KG1 (cell line): Measurements from ENCODE around the gene NELFA.
"Not testable (repeated sequence)": the region's sequence is repeated elsewhere in the genome, so short reads cannot be mapped to it uniquely, and the experiment has no call there.

Experiments used
- DNase-seq: peaks from one replicate; lab custom pipeline; 2025; lab: John Stamatoyannopoulos, UW

The NELFA gene

DNA sequence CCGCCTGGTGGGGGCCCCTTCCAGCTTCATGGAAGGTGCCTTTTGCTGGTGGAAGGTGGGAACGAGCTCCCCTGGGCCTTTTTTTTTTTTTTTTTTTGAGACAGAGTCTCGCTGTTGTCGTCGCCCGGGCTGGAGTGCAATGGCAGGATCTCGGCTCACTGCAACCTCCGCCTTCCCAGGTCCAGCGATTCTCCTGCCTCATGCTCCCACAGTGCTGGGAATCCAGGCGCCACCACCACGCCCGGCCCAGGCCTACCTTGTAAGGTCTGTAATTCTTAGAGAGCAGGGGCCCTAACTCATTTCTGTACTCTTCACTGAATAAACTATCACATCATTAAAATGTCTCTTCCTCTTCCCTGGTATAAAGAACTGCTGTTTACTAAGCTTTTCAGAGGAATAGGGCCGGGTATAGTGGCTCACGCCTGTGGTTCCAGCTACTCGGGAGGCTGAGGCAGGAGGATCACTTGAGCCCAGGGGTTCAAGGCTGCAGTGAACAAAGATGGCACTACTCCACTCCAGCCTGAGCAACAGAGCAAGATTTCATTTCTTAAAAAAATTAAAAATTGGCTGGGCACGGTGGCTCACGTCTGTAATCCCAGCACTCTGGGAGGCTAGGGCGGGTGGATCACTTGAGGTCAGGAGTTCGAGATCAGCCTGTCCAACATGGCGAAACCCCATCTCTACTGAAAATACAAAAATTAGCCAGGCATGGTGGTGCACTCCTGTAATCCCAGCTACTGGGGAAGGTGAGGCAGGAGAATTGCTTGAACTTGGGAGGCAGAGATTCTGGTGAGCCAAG is 14.9 kb downstream of the NELFA start:
- DNase-seq: not testable (repeated sequence)

DNA sequence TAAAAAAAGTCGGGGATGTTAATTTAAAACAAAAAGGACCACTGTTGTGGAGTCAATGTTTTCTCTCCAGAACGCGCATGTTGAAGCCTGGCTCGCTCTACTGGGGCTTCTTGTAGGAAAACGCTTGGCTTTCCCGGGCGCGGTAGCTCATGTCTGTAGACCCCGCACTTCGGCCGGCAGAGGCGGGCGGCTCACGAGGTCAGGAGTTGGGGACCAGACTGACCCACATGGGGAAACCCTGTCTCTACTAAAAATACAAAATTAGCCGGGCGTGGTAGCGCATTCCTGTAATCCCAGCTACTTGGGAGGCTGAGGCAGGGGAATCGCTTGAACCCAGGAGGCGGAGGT is 15.6 kb downstream of the NELFA start:
- no peak for DNase-seq

GRCh38 chr4:1992468-1993168 is 16.2 kb downstream of the NELFA start:
- no peak for DNase-seq

DNA sequence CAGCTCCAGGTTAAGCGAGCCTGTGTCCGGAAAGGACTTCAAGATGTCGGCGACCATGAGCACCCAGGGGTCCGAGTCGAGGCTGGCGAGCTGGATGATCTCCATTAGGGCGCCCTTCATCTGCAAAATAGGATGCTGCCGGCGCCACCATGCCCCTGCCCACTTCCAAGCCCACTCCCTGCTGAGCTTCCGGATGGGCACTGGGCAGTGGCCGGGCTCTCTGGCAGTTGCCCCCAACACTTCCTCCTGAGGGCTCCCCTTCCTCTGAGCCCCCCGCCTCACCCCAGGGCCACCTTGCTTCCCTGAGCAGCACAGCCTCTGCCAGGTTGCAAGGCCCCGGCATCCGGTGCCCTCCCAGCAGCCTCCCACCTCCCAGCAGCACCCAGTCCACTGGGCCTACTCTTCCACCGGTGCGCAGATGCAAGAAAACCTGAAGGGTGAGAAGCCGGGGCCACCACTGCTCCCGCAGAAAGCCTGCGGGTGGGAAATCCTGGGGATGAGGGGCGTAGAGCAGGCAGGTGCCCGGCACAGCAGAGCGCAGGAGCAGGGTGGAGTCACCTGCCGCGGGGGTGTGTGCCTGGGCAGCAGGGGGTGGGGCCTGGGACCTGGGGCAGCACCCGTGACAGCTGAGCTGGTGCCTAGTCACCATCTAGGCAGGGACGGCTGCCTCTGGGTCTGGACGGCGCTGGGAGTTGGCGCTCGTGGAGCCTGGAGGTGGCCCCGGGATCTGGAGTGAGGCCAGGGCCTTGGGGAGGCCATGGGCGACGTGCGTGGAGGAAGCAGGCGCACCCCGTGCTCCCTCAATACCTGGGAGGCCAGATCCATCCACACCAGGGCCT is 17.0 kb downstream of the NELFA start:
- DNase-seq: no peak

DNA sequence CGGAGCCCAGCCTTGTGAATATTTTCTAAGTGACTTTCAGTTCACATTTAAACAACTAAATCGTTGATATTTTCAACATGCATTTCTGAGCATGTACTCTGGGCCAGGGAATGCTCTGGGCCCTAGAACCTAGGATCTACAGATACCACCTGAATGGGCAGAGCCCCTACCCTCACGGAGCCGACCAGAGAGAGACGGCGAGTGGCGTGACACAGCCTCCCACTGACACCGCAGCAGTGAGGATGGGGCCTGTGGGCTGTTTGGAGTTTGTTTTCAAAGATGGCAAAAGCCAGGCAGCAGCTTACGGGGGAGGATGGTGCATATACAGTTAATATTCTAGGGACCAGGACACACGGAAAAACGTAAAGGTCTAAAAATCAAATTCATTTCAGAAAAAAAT is 17.7 kb downstream of the NELFA start:
- DNase-seq: no peak

GRCh38 chr4:1990676-1991075 is 18.1 kb downstream of the NELFA start:
- DNase-seq: no peak

- no peak for DNase-seq
Observed at GRCh38 chr4:1990348-1990645, 18.5 kb downstream of the NELFA start.

GRCh38 chr4:1989533-1990347 is 19.0 kb downstream of the NELFA start:
- DNase-seq: no peak

DNA sequence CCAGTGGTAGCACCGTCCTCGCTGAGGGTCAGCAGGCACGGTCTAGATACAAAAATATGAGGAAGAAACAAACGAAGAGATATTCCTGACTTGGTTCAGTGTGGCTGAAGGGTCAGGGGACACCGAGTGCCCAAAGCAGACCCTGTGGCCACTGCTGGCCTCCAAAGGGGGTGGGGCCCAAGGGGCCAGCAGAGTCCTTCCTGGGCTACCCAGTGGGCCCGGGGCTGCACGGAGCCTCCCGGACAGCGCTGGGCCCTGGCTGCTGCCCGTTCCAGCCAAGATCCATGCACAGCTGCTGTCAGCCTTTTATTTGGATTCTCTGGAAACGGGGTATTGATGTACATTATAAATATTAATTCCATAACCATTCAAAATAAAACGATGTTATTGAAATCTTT is 20.4 kb downstream of the NELFA start:
- DNase-seq: no peak

DNA sequence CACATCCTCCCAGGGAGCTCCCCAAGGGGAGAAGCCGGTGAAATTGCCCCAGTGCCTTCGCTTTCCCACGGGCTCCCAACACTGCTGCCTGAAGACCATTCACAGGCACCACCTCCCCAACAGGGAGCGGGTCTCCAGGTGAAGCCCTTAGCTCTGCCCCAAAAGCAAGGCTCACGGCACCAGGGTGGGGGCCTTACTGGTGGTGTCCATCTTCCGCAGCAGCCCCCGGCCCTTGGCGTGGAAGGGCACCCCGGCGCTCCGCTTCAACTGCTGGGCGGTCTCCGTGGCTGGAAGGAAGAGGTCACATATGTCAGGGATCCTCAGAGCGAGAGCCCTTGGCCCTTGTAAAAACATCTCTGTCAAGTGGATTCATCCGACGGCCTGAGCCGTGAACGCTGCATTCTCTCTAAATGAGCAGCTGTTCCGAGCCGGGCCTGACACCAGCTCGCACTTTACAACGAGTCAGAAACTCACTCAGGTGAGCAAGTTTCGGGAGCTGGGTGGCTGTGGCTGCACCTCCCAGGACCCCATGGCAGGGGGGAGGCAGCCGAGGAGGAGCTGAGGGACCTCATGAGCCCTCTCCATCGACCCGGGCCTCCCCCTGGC is 20.9 kb downstream of the NELFA start:
- no peak for DNase-seq

- no peak for DNase-seq
Observed at GRCh38 chr4:1987296-1987695, 21.5 kb downstream of the NELFA start.

DNA sequence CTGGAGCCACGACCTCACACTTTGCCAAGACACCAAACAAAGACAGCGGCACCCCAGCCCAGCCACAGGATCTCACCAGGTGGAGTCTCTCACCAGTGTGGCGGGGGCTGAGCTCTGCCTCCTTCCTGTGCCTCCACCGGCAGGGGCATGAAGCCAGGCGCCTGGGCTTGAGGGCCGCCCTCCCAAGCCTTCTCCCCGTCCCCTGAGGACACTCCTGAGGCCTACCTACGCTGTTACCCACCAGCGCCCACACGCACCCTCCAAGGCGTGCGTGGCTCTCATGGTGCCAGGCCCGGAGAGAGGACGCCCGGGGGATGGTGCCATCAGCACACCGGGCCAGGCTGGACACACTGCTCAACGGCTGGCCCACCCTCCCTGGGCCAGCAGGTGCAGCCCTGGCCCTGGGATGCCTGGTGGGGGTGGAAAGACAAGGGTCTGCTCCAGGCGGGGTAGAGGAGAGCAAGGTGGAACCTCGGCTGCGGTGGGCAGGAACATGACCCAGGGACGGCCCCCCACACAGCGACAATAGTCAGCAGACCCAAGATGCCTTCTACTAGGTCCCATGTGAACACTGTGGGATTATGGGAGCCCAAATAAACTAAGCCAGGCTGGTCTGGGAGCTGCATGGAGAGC is 22.1 kb downstream of the NELFA start:
- no peak for DNase-seq

- DNase-seq: no peak
Observed at GRCh38 chr4:1985780-1986577, 22.8 kb downstream of the NELFA start.

DNA sequence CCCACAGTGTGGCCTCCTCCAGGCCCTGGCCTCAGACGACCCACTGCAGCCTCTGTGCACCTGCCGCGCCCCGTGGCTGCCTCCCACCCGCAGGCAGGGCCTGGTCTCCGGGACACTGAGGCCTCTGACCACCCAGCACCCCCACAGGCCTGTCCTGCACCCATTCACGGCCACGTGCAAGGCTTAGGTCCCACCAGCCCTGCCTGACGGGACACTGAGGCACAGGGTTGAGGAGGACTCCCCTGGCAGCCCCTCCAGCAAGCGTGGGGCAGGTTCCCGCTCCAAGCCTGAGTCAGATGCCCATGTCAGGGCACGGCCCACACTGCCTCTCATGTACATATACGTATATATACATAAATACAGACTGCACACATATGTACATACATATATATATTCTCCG is 23.5 kb downstream of the NELFA start:
- no peak for DNase-seq

DNA sequence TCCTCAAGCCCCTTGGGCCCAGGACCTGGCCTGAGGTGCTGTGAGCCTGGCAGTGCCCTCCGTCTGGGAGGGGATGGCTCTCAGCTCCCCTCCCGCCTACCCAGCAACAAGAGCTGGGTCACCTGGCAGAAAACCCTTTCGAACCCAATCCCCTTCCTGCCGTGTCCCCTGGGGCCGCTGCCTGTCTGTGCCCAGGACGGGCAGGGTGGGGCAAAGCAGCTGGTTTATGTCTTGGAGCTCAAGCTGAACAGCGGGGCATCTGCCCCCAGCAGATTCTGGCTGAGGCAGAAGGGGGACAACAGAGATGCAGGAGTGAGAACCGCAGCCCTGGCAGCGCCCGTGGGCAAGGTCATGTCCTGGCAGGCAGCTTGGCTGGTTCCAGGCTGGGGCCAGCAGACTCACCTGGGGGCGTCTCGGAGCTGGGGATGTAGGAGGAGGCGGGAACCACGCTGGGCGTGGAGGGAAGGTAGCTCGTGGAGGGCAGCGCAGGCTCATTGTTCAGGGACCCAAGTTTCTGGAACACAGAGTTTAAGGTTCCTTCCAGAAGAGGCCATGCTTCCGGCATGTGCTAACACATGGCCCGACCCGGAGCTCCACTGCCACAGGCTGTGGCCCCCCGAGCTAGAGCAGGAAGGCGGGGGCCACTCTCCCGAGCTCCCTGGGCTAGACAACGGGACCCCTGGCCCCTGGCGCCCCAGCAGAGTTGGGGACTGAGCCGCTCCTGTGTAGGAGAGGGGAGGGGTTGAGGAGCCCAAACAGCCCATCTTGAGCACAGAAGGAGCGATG is 24.2 kb downstream of the NELFA start:
- no peak for DNase-seq

GRCh38 chr4:1983846-1984405 is 24.8 kb downstream of the NELFA start:
- no peak for DNase-seq

DNA sequence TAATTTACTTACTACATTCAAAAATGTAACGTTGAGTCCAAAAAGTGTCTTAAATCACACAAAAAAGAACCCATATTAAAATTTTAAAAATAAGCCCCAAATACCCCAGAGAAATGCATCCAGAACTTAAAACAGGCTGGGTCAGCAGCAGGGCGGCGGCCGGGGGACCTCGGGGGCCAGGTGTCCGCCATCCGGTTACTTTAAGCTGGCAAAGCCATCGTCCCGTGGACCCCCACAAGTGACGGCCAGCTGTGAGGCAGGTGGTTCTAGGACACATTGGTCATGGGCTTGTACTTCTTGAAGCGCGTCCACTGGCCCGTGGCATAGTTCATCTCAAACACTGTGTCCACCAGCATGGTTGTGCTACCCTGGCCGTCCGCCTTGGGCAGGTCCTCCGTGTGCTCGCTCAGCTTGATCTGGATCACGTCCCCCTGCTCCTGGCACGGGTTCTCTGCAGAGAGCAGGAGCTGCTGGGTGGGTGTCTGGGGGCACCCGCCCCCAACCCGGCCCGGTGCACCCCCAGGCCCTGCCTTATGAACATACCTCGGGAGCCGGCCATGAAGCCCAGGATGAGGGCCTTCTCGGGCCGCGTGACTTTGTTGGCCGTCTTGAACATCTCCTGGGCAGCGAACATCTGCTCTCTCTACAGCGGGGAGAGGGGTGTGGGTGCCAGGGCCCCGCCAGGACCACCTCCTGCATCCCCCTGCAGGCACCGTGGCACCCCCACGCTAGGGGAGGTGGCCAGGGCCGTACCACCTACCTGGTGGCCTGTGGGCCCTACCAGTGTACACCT is 25.5 kb downstream of the NELFA start:
- DNase-seq: no peak
